H1 (cell line): ENCODE measurements around the gene FGF14. TPM values are rescaled to one million over a fixed set of nuclear protein-coding genes. Genes with fewer than 3 reads are reported as not detected.
"Not testable (repeated sequence)": the region's sequence is repeated elsewhere in the genome, so short reads cannot be mapped to it uniquely, and the experiment has no call there.

ENCODE experiments used
- CTCF ChIA-PET: fragments of 300-600 bp; sonication (Branson Sonifier 250); formaldehyde crosslinking; loops from one replicate; lab custom pipeline; 2021; ENCODE audit not compliant: partially characterized antibody; lab: Charles Lee
- POLR2A ChIA-PET: fragments of 300-600 bp; sonication (Branson Sonifier 250); formaldehyde crosslinking; loops from one replicate; lab custom pipeline; 2021; ENCODE audit warnings: inconsistent platforms; ENCODE audit not compliant: partially characterized antibody; lab: Charles Lee
- DNase-seq, 2 experiments: peaks; one replicate each; pipeline versions ENCODE4 v3.0.0 to v3.0.0-alpha.2; 2010 to 2022; ENCODE audit warnings: low spot score in 2 of 2, low read depth in 1 of 2, mixed read lengths in 1 of 2
- FAIRE-seq: peaks from 2 replicates; lab custom pipeline; 2011; peaks lifted over from hg19 to GRCh38; lab: Jason Lieb, UNC
- H2AFZ ChIP-seq: 2 replicates; pipeline ENCODE4 v1.8.1; 2012; ENCODE audit warnings: low read length, inconsistent platforms
- H2AK5ac ChIP-seq: 2 replicates; pipeline ENCODE4 v1.6.1; 2013; ENCODE audit warnings: low read depth, low read length
- H2BK120ac ChIP-seq: replicated peaks from 2 replicates; pipeline ENCODE3; 2013; ENCODE audit warnings: low read depth, low read length, inconsistent platforms
- H2BK12ac ChIP-seq: 2 replicates; pipeline ENCODE4 v1.6.1; 2013; ENCODE audit warnings: low read depth, low read length
- H2BK15ac ChIP-seq: 2 replicates; pipeline ENCODE4 v1.6.1; 2013; ENCODE audit warnings: low read length
- H2BK20ac ChIP-seq: 2 replicates; pipeline ENCODE4 v1.6.1; 2013; ENCODE audit warnings: low read length
- H2BK5ac ChIP-seq: 2 replicates; pipeline ENCODE4 v1.6.1; 2013; ENCODE audit warnings: low read depth, low read length
- H3K14ac ChIP-seq: 2 replicates; pipeline ENCODE4 v1.6.1; 2013; ENCODE audit warnings: inconsistent platforms; ENCODE audit not compliant: insufficient read length
- H3K18ac ChIP-seq: 2 replicates; pipeline ENCODE4 v1.6.1; 2013; ENCODE audit warnings: low read length; ENCODE audit errors: extremely low read depth
- H3K23ac ChIP-seq: 2 replicates; pipeline ENCODE4 v1.6.1; 2013; ENCODE audit warnings: inconsistent platforms; ENCODE audit not compliant: insufficient read length
- H3K23me2 ChIP-seq: 2 replicates; pipeline ENCODE4 v1.6.1; 2013; ENCODE audit warnings: low read depth, low read length
- H3K27ac ChIP-seq: 2 replicates; pipeline ENCODE4 v1.6.1; 2011; ENCODE audit warnings: low read depth, low read length, inconsistent platforms
- H3K27me3 ChIP-seq, 4 experiments: replicated peaks in 1 of 4; 1 replicate in 1 of 4; 2 replicates in 3 of 4; pipeline versions ENCODE4 v1.6.1 to v1.8.1; 2011 to 2013; ENCODE audit warnings: low read length in 3 of 4, mild to moderate bottlenecking in 3 of 4, inconsistent platforms in 2 of 4, mixed read lengths in 2 of 4, moderate library complexity in 1 of 4; ENCODE audit not compliant: control insufficient read depth in 3 of 4, insufficient read depth in 3 of 4; ENCODE audit errors: extremely low read depth in 1 of 4
- H3K36me3 ChIP-seq, 4 experiments: 2 replicates each; pipeline versions ENCODE4 v1.6.1 to v1.8.1; 2011 to 2013; ENCODE audit warnings: mild to moderate bottlenecking in 4 of 4, low read length in 3 of 4, moderate library complexity in 2 of 4, control low read depth in 1 of 4, inconsistent platforms in 1 of 4; ENCODE audit not compliant: insufficient read depth in 4 of 4, control insufficient read depth in 2 of 4
- H3K4ac ChIP-seq: replicated peaks from 2 replicates; pipeline ENCODE3; 2013; ENCODE audit warnings: low read length, low read depth, mixed read lengths, inconsistent platforms; ENCODE audit not compliant: insufficient read length
- H3K4me1 ChIP-seq, 4 experiments: replicated peaks in 1 of 4; 1 replicate in 1 of 4; 2 replicates in 3 of 4; pipeline versions ENCODE4 v1.6.1 to v1.8.1; 2011 to 2013; ENCODE audit warnings: low read length in 3 of 4, inconsistent platforms in 2 of 4, mixed read lengths in 1 of 4; ENCODE audit not compliant: insufficient read depth in 4 of 4, control insufficient read depth in 3 of 4
- H3K4me2 ChIP-seq, 2 experiments: 2 replicates each; pipeline versions ENCODE4 v1.6.1 to v1.8.1; 2011 to 2013; ENCODE audit warnings: low read depth in 2 of 2, low read length in 2 of 2, control low read depth in 1 of 2, inconsistent platforms in 1 of 2, mild to moderate bottlenecking in 1 of 2; ENCODE audit not compliant: insufficient read depth in 1 of 2
- H3K4me3 ChIP-seq, 4 experiments: fragments of 200-600, 300-600 bp in 1 of 4; sonication (generic), shearing (Covaris generic), sonication (Bioruptor Twin) in 1 of 4; 2 replicates each; pipeline versions ENCODE4 v1.5.1 to v1.8.1; 2011 to 2016; ENCODE audit warnings: low read length in 4 of 4, low read depth in 3 of 4, control low read depth in 2 of 4, inconsistent platforms in 2 of 4, mild to moderate bottlenecking in 2 of 4, mixed read lengths in 1 of 4, moderate library complexity in 1 of 4; ENCODE audit not compliant: insufficient read depth in 2 of 4; ENCODE audit errors: extremely low read depth in 1 of 4
- H3K56ac ChIP-seq: replicated peaks from 2 replicates; pipeline ENCODE3; 2013; ENCODE audit warnings: low read depth, mild to moderate bottlenecking, mixed read lengths, low read length, inconsistent platforms; ENCODE audit not compliant: insufficient read length
- H3K79me1 ChIP-seq: 2 replicates; pipeline ENCODE4 v1.6.1; 2013; ENCODE audit warnings: low read depth, low read length, control low read depth
- H3K79me2 ChIP-seq, 2 experiments: 2 replicates each; pipeline versions ENCODE4 v1.6.1 to v1.8.1; 2012 to 2013; ENCODE audit warnings: low read length in 2 of 2, mild to moderate bottlenecking in 2 of 2, inconsistent platforms in 1 of 2; ENCODE audit not compliant: insufficient read depth in 2 of 2, control insufficient read depth in 1 of 2
- H3K9ac ChIP-seq, 4 experiments: replicated peaks in 1 of 4; 1 replicate in 1 of 4; 2 replicates in 3 of 4; pipeline versions ENCODE4 v1.6.1 to v1.8.1; 2011 to 2013; ENCODE audit warnings: low read depth in 3 of 4, low read length in 3 of 4, control low read depth in 2 of 4, mild to moderate bottlenecking in 2 of 4, moderate library complexity in 2 of 4, inconsistent platforms in 1 of 4; ENCODE audit errors: extremely low read depth in 1 of 4
- H3K9me3 ChIP-seq, 2 experiments: 2 replicates each; pipeline versions ENCODE4 v1.6.1 to v1.8.1; 2012 to 2013; ENCODE audit warnings: mild to moderate bottlenecking in 2 of 2, moderate library complexity in 2 of 2, control low read depth in 1 of 2, inconsistent platforms in 1 of 2, low read depth in 1 of 2, low read length in 1 of 2, mixed read lengths in 1 of 2; ENCODE audit not compliant: insufficient read depth in 2 of 2
- H4K20me1 ChIP-seq, 2 experiments: replicated peaks in 1 of 2; 2 replicates each; pipeline versions ENCODE3 to v1.8.1; 2011 to 2013; ENCODE audit warnings: inconsistent platforms in 2 of 2, low read length in 2 of 2, mild to moderate bottlenecking in 1 of 2; ENCODE audit not compliant: insufficient read depth in 2 of 2, control insufficient read depth in 1 of 2
- H4K5ac ChIP-seq: 2 replicates; pipeline ENCODE4 v1.6.1; 2013; ENCODE audit warnings: low read length, low read depth, mixed read lengths, inconsistent platforms; ENCODE audit not compliant: insufficient read length
- H4K8ac ChIP-seq: 2 replicates; pipeline ENCODE4 v1.8.0; 2013; ENCODE audit warnings: mild to moderate bottlenecking, moderate library complexity, low read length, inconsistent platforms; ENCODE audit not compliant: insufficient read depth; ENCODE audit errors: extremely low read depth
- H4K91ac ChIP-seq: replicated peaks from 2 replicates; pipeline ENCODE3; 2013; ENCODE audit warnings: low read length, mixed read lengths, inconsistent platforms; ENCODE audit not compliant: insufficient read length
- CREB1 ChIP-seq: IDR thresholded peaks from 2 replicates; pipeline ENCODE4 v1.6.1; 2012; ENCODE audit warnings: inconsistent platforms
- POLR2A ChIP-seq, 2 experiments: IDR thresholded peaks; 1 replicate in 1 of 2; 2 replicates in 1 of 2; pipeline ENCODE4 v1.6.1; 2011; ENCODE audit warnings: low read depth in 2 of 2, low read length in 2 of 2, mild to moderate bottlenecking in 2 of 2; ENCODE audit errors: control extremely low read depth in 1 of 2
- RAD21 ChIP-seq, 2 experiments: IDR thresholded peaks in 1 of 2; conservative IDR thresholded peaks in 1 of 2; 2 replicates each; pipeline ENCODE4 v1.6.1; 2011; ENCODE audit warnings: low read depth in 2 of 2, low read length in 2 of 2, improper control_type of control experiment in 1 of 2, inconsistent platforms in 1 of 2, mild to moderate bottlenecking in 1 of 2, moderate library complexity in 1 of 2
- RBBP5 ChIP-seq: IDR thresholded peaks from 2 replicates; pipeline ENCODE4 v1.7.1; 2012; ENCODE audit warnings: low read depth, mild to moderate bottlenecking, inconsistent platforms, low read length, moderate library complexity, borderline replicate concordance
- ZNF274 ChIP-seq: IDR thresholded peaks from 2 replicates; pipeline ENCODE4 v1.7.0; 2012; ENCODE audit warnings: low read length, borderline replicate concordance; ENCODE audit errors: extremely low read depth
- WGBS, 2 experiments: shearing (Covaris generic) in 1 of 2; methylation state at CpG; one replicate each; pipeline versions ENCODE4 v1.1.6 to v1.1.7; 2013 to 2015; ENCODE audit warnings: low lambda C conversion rate in 2 of 2, mixed read lengths in 2 of 2, inconsistent platforms in 1 of 2, low coverage in 1 of 2, missing lambda C conversion rate in 1 of 2; ENCODE audit not compliant: insufficient replicate concordance in 2 of 2, insufficient coverage in 1 of 2, insufficient read length in 1 of 2; ENCODE audit errors: extremely low coverage in 1 of 2, missing lambda C conversion rate in 1 of 2; 5-methylcytosine and 5-hydroxymethylcytosine counted together
- polyA plus RNA-seq, 7 experiments: library from polyadenylated mRNA; depleted of rRNA in 3 of 7; stranded (reverse) in 5 of 7; unstranded in 2 of 7; fragments of >200 nt in 5 of 7; fragments of 200-250 nt in 2 of 7; gene quantifications; 1 replicate in 5 of 7; 2 replicates in 1 of 7; 4 replicates in 1 of 7; pipeline versions ENCODE4 v1.2.1 to v1.2.3, GENCODE V29; 2011 to 2013; ENCODE audit warnings: missing spikeins in 2 of 7, mixed read lengths in 2 of 7
- total RNA-seq: library from RNA; stranded (reverse); fragmentation: NEBNext Ultra II Directional; extraction: Animal tissue kit (Norgen Biotek cat#: 25700); gene quantifications from 2 replicates; pipeline ENCODE4 v1.2.1, GENCODE V29; 2021

The FGF14 gene
- total and polyA plus RNA-seq, 2 of the 8 experiments (the other 6 are each of a cell fraction or from before 2014, with no cell fraction given): 0.05 to 0.58 TPM

DNA sequence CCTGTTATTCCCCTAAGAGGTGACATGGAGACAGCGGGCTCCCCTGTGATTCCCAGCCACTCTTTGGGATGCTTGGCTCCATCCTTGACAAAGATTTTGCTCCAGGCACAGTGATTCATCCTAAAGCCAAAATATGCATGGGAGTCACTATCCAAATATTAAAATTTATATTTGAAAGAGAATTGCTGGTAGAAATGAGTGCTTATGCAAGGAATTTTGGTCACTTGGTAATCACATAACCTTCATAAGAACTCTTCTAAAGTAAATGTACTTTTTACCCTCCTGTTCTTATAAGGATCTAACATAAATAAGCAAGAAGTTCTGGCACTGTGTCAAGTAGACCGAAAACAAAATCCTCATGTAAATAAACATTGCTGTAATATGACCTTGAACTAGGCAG lies 563.5 kb downstream of the FGF14 start (continued):
- TF ChIP-seq RAD21 (IDR thresholded peaks at IDR 0.05 in 1 of 2, conservative IDR thresholded peaks at IDR 0.05 in 1 of 2; ENCODE audit: low read depth in 2 of 2, low read length in 2 of 2) (no peak), ZNF274 (no peak), POLR2A (IDR thresholded peaks at IDR 0.05; ENCODE audit: control extremely low read depth in 1 of 2, low read depth in 2 of 2, low read length in 2 of 2) (no peak), CREB1 (no peak), RBBP5 (no peak)

GRCh38 chr13:101837778-101838177 lies 564.1 kb downstream of the FGF14 start:
- H3K27ac ChIP-seq, H2AK5ac ChIP-seq, H4K5ac ChIP-seq, H3K14ac ChIP-seq, H2BK5ac ChIP-seq, DNase-seq, H2AFZ ChIP-seq, H3K27me3 ChIP-seq, H3K4me1 ChIP-seq, H2BK15ac ChIP-seq, H3K36me3 ChIP-seq, FAIRE-seq, H3K23ac ChIP-seq, H3K79me2 ChIP-seq, H3K79me1 ChIP-seq, POLR2A ChIA-PET, H4K8ac ChIP-seq, H3K4me2 ChIP-seq, H2BK120ac ChIP-seq, H4K91ac ChIP-seq, H3K9ac ChIP-seq, H3K4ac ChIP-seq, H4K20me1 ChIP-seq, H3K23me2 ChIP-seq, H3K4me3 ChIP-seq, H2BK12ac ChIP-seq, H2BK20ac ChIP-seq, H3K18ac ChIP-seq, H3K56ac ChIP-seq, H3K9me3 ChIP-seq: not testable (repeated sequence)
- 94% methylated on average over 4 of the region's 4 CpGs; no CpG with 5 or more reads in 1 of the 2 experiments for WGBS, 2 experiments
- CTCF ChIA-PET: interaction anchor here (1.4 kb wide), 1 partner anchor 13 kb away, joined by 3 read pairs; no protein-coding TSS in a partner anchor
